IMR-90 (cell line): ENCODE measurements around the gene KDM5B.
"Not testable (repeated sequence)": the region's sequence is repeated elsewhere in the genome, so short reads cannot be mapped to it uniquely, and the experiment has no call there.

Source experiments
- CEBPB ChIP-seq: IDR thresholded peaks from 2 replicates; pipeline ENCODE4 v1.6.1; 2012; ENCODE audit warnings: low read depth, low read length, improper control_type of control experiment
- POLR2A ChIP-seq: IDR thresholded peaks from 2 replicates; pipeline ENCODE4 v1.6.1; 2012; ENCODE audit warnings: mild to moderate bottlenecking, low read depth, low read length
- SMC3 ChIP-seq: fragments of 150-350 bp; IDR thresholded peaks from 2 replicates; pipeline ENCODE4 v1.6.1; 2016; ENCODE audit warnings: low read depth, mild to moderate bottlenecking, antibody characterized with exemption, low read length, moderate library complexity
- TF ChIP-seq, protein P1 (sequence below): conservative IDR thresholded peaks from 2 replicates; pipeline ENCODE4 v1.5.1; 2012; ENCODE audit warnings: mild to moderate bottlenecking, low read depth, low read length, improper control_type of control experiment

DNA sequence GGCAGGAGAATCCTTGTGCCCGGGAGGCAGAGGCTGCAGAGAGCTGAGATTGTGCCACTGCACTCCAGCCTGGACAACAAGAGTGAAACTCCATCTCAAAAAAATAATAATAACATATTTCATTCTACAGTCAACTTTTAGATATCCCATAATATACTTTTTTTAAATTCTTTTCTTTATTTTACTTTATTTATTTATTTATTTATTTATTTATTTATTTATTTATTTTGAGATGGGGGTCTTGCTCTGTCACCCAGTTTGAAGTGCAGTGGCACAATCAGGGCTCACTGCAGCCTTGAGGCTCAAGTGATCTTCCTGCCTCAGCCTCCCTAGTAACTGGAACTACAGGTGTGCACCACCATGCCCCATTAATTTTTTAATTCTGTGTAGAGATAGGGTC lies 94.0 kb downstream of the KDM5B start:
- TF ChIP-seq, protein P1, sequence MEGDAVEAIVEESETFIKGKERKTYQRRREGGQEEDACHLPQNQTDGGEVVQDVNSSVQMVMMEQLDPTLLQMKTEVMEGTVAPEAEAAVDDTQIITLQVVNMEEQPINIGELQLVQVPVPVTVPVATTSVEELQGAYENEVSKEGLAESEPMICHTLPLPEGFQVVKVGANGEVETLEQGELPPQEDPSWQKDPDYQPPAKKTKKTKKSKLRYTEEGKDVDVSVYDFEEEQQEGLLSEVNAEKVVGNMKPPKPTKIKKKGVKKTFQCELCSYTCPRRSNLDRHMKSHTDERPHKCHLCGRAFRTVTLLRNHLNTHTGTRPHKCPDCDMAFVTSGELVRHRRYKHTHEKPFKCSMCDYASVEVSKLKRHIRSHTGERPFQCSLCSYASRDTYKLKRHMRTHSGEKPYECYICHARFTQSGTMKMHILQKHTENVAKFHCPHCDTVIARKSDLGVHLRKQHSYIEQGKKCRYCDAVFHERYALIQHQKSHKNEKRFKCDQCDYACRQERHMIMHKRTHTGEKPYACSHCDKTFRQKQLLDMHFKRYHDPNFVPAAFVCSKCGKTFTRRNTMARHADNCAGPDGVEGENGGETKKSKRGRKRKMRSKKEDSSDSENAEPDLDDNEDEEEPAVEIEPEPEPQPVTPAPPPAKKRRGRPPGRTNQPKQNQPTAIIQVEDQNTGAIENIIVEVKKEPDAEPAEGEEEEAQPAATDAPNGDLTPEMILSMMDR, result not testable (repeated sequence)
- not testable (repeated sequence) for TF ChIP-seq SMC3, CEBPB, POLR2A
